HepG2 (cell line): ENCODE measurements around the gene RASSF4. TPM values are rescaled to one million over a fixed set of nuclear protein-coding genes. Genes with fewer than 3 reads are reported as not detected.

Experiments
- FOXA1 ChIP-seq, 2 experiments: fragments of 450-650 bp in 1 of 2; sonication (generic) in 1 of 2; formaldehyde crosslinking in 1 of 2; IDR thresholded peaks; 2 replicates each; pipeline versions ENCODE4 v1.4.0 to v1.6.1; 2016 to 2020; ENCODE audit warnings: missing genetic modification reagents in 1 of 2
- HOXD1 ChIP-seq: sonication (generic); formaldehyde crosslinking; IDR thresholded peaks from 2 replicates; pipeline ENCODE4 v1.5.0; 2020; ENCODE audit warnings: missing genetic modification reagents
- MIXL1 ChIP-seq: IDR thresholded peaks from 2 replicates; pipeline ENCODE4 v1.6.1; 2016
- PHF8 ChIP-seq: sonication (generic); formaldehyde crosslinking; IDR thresholded peaks from 2 replicates; pipeline ENCODE4 v1.5.0; 2020; ENCODE audit warnings: missing genetic modification reagents
- RARG ChIP-seq: sonication (generic); formaldehyde crosslinking; IDR thresholded peaks from 2 replicates; pipeline ENCODE4 v1.4.0; 2020; ENCODE audit warnings: low read depth, mild to moderate bottlenecking, missing genetic modification reagents
- SRF ChIP-seq: IDR thresholded peaks from 2 replicates; pipeline ENCODE4 v1.6.1; 2011; ENCODE audit warnings: mild to moderate bottlenecking, low read depth, low read length, moderate library complexity
- ZBTB3 ChIP-seq: sonication (generic); formaldehyde crosslinking; IDR thresholded peaks from 2 replicates; pipeline ENCODE4 v1.4.0; 2020; ENCODE audit warnings: low read depth, mild to moderate bottlenecking, moderate library complexity, missing genetic modification reagents, borderline replicate concordance
- ZNF546 ChIP-seq: sonication (generic); formaldehyde crosslinking; conservative IDR thresholded peaks from 2 replicates; pipeline ENCODE4 v1.8.1; 2023; ENCODE audit warnings: mild to moderate bottlenecking, missing genetic modification reagents
- ZNF644 ChIP-seq: IDR thresholded peaks from 2 replicates; pipeline ENCODE4 v1.6.1; 2016; ENCODE audit warnings: low read depth
- polyA plus RNA-seq, 8 experiments: library from polyadenylated mRNA; depleted of rRNA in 3 of 8; stranded (reverse) in 7 of 8; unstranded in 1 of 8; fragments of >200 nt; fragmentation: Illumina TruSeq in 4 of 8; extraction: Trizol in 4 of 8; gene quantifications; 2 replicates each; pipeline versions ENCODE4 v1.2.1 to v1.2.3, GENCODE V29; 2011 to 2016; ENCODE audit warnings: low read depth in 4 of 8, missing spikeins in 1 of 8, mixed read lengths in 1 of 8; ENCODE audit not compliant: insufficient read depth in 1 of 8
- total RNA-seq, 5 experiments: library from RNA; depleted of rRNA; stranded (reverse); fragments of >200 nt; fragmentation: Illumina TruSeq; extraction: Trizol; gene quantifications; 2 replicates each; pipeline ENCODE4 v1.2.3, GENCODE V29; 2016; ENCODE audit warnings: low read depth in 1 of 5
- TF ChIP-seq, protein P1 (sequence below): sonication (generic); formaldehyde crosslinking; IDR thresholded peaks from 2 replicates; pipeline ENCODE4 v1.4.0; 2020; ENCODE audit warnings: missing genetic modification reagents, borderline replicate concordance
- TF ChIP-seq, protein P2 (sequence below), 2 experiments: fragments of 450-650 bp in 1 of 2; sonication (generic) in 1 of 2; formaldehyde crosslinking; IDR thresholded peaks; 2 replicates each; pipeline versions ENCODE4 v1.5.0 to v1.8.0; 2020 to 2022; ENCODE audit warnings: mild to moderate bottlenecking in 1 of 2, missing genetic modification reagents in 1 of 2
- TF ChIP-seq, protein P3 (sequence below): sonication (generic); formaldehyde crosslinking; IDR thresholded peaks from 2 replicates; pipeline ENCODE4 v1.4.0; 2020; ENCODE audit warnings: mild to moderate bottlenecking, missing genetic modification reagents, borderline replicate concordance
- TF ChIP-seq, protein P4 (sequence below): sonication (generic); formaldehyde crosslinking; IDR thresholded peaks from 2 replicates; pipeline ENCODE4 v1.8.0; 2022; ENCODE audit warnings: mild to moderate bottlenecking, missing genetic modification reagents, borderline replicate concordance
- TF ChIP-seq, protein P5 (sequence below): IDR thresholded peaks from 2 replicates; pipeline ENCODE4 v1.6.1; 2016
- TF ChIP-seq, protein P6 (sequence below): sonication (generic); formaldehyde crosslinking; IDR thresholded peaks from 2 replicates; pipeline ENCODE4 v1.4.0; 2020; ENCODE audit warnings: mild to moderate bottlenecking, missing genetic modification reagents
- TF ChIP-seq, protein P7 (sequence below): sonication (generic); formaldehyde crosslinking; IDR thresholded peaks from 2 replicates; pipeline ENCODE4 v1.4.0; 2020; ENCODE audit warnings: missing genetic modification reagents

RASSF4 gene
- total and polyA plus RNA-seq, 2 of the 13 experiments (the other 11 are each of a cell fraction or from before 2014, with no cell fraction given): 34.0 to 51.7 TPM

DNA sequence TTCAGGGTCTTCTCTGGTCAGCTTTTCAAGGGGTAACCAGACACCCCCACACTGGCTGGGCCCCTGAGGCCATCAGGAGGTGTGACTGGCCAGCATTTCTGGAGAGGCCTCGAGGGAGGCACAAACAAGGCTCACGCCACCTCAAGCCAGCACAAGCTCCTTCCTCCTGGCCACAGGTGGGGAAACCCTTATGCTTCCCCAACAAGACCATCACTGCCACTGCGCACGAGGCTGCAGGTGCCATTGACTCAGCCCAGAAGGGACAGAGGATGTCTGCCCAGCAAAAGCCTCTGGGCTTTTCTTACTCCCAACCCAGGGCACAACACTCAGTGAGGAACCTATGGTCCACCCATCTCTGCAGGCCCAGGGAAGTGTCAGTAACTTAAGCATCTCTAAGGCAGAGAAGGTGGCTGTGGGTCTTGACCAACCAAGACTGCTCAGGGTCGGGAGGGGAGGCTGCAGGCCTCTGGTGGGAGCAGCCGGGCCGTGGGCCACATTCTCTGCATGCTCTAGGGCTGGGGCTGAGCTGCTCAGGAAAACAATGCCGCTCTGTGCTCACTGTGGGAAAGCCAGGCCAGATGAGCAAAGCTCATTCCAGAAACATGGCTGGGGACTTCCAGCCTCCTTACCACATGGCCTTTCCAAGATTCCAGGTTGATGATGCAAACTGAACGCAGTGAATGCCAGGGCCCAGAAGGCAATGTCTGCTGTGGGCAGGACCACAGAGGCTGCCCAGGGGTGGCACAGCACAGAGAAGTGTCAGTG is 24.2 kb upstream of the RASSF4 start (continued):
- TF ChIP-seq ZNF644: peak; percentile 96; the same call in 1 of the 2 replicates
- TF ChIP-seq, protein P1, sequence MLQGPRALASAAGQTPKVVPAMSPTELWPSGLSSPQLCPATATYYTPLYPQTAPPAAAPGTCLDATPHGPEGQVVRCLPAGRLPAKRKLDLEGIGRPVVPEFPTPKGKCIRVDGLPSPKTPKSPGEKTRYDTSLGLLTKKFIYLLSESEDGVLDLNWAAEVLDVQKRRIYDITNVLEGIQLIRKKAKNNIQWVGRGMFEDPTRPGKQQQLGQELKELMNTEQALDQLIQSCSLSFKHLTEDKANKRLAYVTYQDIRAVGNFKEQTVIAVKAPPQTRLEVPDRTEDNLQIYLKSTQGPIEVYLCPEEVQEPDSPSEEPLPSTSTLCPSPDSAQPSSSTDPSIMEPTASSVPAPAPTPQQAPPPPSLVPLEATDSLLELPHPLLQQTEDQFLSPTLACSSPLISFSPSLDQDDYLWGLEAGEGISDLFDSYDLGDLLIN (CRISPR knock-in tag): no peak
- peak; percentile 49; the same call in 1 of the 2 replicates for TF ChIP-seq PHF8
- 0 out of 2 replicates have a peak, but pooled peaks have one; percentile 34 for TF ChIP-seq HOXD1 (CRISPR knock-in tag)
- no peak for TF ChIP-seq SRF
- TF ChIP-seq, protein P2, sequence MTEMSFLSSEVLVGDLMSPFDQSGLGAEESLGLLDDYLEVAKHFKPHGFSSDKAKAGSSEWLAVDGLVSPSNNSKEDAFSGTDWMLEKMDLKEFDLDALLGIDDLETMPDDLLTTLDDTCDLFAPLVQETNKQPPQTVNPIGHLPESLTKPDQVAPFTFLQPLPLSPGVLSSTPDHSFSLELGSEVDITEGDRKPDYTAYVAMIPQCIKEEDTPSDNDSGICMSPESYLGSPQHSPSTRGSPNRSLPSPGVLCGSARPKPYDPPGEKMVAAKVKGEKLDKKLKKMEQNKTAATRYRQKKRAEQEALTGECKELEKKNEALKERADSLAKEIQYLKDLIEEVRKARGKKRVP (CRISPR knock-in tag; IDR thresholded peaks at IDR 0.05): peak in 1 of 2 experiments; percentile 88; a peak in 2 of 4 replicates
- TF ChIP-seq, protein P3, sequence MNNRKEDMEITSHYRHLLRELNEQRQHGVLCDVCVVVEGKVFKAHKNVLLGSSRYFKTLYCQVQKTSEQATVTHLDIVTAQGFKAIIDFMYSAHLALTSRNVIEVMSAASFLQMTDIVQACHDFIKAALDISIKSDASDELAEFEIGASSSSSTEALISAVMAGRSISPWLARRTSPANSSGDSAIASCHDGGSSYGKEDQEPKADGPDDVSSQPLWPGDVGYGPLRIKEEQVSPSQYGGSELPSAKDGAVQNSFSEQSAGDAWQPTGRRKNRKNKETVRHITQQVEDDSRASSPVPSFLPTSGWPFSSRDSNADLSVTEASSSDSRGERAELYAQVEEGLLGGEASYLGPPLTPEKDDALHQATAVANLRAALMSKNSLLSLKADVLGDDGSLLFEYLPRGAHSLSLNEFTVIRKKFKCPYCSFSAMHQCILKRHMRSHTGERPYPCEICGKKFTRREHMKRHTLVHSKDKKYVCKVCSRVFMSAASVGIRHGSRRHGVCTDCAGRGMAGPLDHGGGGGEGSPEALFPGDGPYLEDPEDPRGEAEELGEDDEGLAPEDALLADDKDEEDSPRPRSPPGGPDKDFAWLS (CRISPR knock-in tag): no peak
- TF ChIP-seq, protein P4, sequence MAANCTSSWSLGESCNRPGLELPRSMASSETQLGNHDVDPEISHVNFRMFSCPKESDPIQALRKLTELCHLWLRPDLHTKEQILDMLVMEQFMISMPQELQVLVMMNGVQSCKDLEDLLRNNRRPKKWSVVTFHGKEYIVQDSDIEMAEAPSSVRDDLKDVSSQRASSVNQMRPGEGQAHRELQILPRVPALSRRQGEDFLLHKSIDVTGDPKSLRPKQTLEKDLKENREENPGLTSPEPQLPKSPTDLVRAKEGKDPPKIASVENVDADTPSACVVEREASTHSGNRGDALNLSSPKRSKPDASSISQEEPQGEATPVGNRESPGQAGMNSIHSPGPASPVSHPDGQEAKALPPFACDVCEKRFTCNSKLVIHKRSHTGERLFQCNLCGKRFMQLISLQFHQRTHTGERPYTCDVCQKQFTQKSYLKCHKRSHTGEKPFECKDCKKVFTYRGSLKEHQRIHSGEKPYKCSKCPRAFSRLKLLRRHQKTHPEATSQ (CRISPR knock-in tag): peak; percentile 91; the same call in 1 of the 2 replicates
- TF ChIP-seq, protein P5, sequence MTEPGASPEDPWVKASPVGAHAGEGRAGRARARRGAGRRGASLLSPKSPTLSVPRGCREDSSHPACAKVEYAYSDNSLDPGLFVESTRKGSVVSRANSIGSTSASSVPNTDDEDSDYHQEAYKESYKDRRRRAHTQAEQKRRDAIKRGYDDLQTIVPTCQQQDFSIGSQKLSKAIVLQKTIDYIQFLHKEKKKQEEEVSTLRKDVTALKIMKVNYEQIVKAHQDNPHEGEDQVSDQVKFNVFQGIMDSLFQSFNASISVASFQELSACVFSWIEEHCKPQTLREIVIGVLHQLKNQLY: peak; percentile 54; the same call in 1 of the 2 replicates
- TF ChIP-seq RARG (CRISPR knock-in tag): no peak
- peak; percentile 78 for TF ChIP-seq ZNF546 (CRISPR knock-in tag)
- TF ChIP-seq, protein P6, sequence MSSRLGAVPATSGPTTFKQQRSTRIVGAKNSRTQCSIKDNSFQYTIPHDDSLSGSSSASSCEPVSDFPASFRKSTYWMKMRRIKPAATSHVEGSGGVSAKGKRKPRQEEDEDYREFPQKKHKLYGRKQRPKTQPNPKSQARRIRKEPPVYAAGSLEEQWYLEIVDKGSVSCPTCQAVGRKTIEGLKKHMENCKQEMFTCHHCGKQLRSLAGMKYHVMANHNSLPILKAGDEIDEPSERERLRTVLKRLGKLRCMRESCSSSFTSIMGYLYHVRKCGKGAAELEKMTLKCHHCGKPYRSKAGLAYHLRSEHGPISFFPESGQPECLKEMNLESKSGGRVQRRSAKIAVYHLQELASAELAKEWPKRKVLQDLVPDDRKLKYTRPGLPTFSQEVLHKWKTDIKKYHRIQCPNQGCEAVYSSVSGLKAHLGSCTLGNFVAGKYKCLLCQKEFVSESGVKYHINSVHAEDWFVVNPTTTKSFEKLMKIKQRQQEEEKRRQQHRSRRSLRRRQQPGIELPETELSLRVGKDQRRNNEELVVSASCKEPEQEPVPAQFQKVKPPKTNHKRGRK (CRISPR knock-in tag): no peak
- TF ChIP-seq MIXL1: peak; percentile 82; the same call in 1 of the 2 replicates
- no peak for TF ChIP-seq FOXA1 (IDR thresholded peaks at IDR 0.05)
- no peak for TF ChIP-seq FOXA1 (CRISPR knock-in tag; IDR thresholded peaks at IDR 0.05)
- TF ChIP-seq ZBTB3 (CRISPR knock-in tag): peak; percentile 24; the same call in 1 of the 2 replicates
- TF ChIP-seq, protein P7, sequence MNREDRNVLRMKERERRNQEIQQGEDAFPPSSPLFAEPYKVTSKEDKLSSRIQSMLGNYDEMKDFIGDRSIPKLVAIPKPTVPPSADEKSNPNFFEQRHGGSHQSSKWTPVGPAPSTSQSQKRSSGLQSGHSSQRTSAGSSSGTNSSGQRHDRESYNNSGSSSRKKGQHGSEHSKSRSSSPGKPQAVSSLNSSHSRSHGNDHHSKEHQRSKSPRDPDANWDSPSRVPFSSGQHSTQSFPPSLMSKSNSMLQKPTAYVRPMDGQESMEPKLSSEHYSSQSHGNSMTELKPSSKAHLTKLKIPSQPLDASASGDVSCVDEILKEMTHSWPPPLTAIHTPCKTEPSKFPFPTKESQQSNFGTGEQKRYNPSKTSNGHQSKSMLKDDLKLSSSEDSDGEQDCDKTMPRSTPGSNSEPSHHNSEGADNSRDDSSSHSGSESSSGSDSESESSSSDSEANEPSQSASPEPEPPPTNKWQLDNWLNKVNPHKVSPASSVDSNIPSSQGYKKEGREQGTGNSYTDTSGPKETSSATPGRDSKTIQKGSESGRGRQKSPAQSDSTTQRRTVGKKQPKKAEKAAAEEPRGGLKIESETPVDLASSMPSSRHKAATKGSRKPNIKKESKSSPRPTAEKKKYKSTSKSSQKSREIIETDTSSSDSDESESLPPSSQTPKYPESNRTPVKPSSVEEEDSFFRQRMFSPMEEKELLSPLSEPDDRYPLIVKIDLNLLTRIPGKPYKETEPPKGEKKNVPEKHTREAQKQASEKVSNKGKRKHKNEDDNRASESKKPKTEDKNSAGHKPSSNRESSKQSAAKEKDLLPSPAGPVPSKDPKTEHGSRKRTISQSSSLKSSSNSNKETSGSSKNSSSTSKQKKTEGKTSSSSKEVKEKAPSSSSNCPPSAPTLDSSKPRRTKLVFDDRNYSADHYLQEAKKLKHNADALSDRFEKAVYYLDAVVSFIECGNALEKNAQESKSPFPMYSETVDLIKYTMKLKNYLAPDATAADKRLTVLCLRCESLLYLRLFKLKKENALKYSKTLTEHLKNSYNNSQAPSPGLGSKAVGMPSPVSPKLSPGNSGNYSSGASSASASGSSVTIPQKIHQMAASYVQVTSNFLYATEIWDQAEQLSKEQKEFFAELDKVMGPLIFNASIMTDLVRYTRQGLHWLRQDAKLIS (CRISPR knock-in tag): 0 out of 2 replicates have a peak, but pooled peaks have one; percentile 45
